ENCODE measurements around the gene PAPPA2. TPM values are rescaled to one million over a fixed set of nuclear protein-coding genes. Genes with fewer than 3 reads are reported as not detected.

The PAPPA2 gene
- total RNA-seq, 2 experiments from 2014 or later: 0.19 TPM; not detected in 1

DNA sequence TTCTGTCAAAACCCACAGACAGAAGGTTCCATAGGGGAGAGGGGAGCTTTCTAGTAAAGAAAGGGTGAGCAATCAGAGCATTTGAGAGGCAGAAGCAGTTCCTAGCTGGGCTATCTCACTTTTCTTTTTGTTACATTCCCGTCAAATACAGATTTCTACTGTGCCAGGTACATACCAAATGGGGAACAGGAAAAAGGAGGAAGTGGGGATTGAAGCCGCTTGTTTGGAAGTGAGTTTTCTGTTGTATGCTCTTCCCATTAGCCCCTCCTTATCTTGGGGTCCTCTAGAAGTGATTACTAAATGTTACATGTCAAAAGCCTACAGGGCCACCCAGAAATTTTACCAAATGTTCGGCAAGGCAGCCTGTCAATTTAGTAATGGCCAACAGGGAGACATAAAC is 116.1 kb downstream of the PAPPA2 start:
- H3K4me3 ChIP-seq (ENCODE audit: low read depth, low read length, poor library complexity, severe bottlenecking): no peak overlapping the region
- H3K4me2 ChIP-seq (ENCODE audit: low read length): no peak overlapping the region
- H2AFZ ChIP-seq (ENCODE audit: low read length): no peak overlapping the region
- intact Hi-C loops (cut with micrococcal nuclease; ENCODE audit: unreplicated experiment): no loop called here
- H3K4me1 ChIP-seq (ENCODE audit: insufficient read depth, low read length, poor library complexity, severe bottlenecking): no peaks in the 10 kb centered on the region
- POLR2A ChIA-PET: interaction anchor here (0.8 kb wide), 1 partner anchor 13 kb away, joined by 3 read pairs; no protein-coding TSS in a partner anchor
- no peak for DNase-seq (ENCODE audit: low spot score)
- no peaks in the 10 kb centered on the region for H3K9me2 ChIP-seq (ENCODE audit: insufficient read depth, low read length)
- H3K36me3 ChIP-seq (ENCODE audit: insufficient read depth, low read length): no peaks in the 10 kb centered on the region
- H3K79me2 ChIP-seq (ENCODE audit: insufficient read depth, low read depth, low read length): no peaks in the 10 kb centered on the region
- TF ChIP-seq EZH2phosphoT487 (IDR thresholded peaks at IDR 0.05; ENCODE audit: borderline replicate concordance, low read depth, low read length): no peak
- TF ChIP-seq, protein P1, sequence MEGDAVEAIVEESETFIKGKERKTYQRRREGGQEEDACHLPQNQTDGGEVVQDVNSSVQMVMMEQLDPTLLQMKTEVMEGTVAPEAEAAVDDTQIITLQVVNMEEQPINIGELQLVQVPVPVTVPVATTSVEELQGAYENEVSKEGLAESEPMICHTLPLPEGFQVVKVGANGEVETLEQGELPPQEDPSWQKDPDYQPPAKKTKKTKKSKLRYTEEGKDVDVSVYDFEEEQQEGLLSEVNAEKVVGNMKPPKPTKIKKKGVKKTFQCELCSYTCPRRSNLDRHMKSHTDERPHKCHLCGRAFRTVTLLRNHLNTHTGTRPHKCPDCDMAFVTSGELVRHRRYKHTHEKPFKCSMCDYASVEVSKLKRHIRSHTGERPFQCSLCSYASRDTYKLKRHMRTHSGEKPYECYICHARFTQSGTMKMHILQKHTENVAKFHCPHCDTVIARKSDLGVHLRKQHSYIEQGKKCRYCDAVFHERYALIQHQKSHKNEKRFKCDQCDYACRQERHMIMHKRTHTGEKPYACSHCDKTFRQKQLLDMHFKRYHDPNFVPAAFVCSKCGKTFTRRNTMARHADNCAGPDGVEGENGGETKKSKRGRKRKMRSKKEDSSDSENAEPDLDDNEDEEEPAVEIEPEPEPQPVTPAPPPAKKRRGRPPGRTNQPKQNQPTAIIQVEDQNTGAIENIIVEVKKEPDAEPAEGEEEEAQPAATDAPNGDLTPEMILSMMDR (conservative IDR thresholded peaks at IDR 0.05; ENCODE audit: low read length): no peak
- H4K20me1 ChIP-seq (ENCODE audit: insufficient read depth, low read length): no peaks in the 10 kb centered on the region
- H3K9me3 ChIP-seq (ENCODE audit: low read length): no peaks in the 10 kb centered on the region
- H3K27ac ChIP-seq (ENCODE audit: low read depth, low read length, poor library complexity, severe bottlenecking): no peak overlapping the region
- no TSS peak for BruUV-seq (replicated peaks)
- CTCF ChIA-PET (ENCODE audit: unreplicated experiment): no interaction called here

GRCh38 chr1:176595217-176595616 is 132.2 kb downstream of the PAPPA2 start:
- CTCF ChIA-PET (ENCODE audit: unreplicated experiment): no interaction called here
- Histone ChIP-seq H3K9me3 (ENCODE audit: low read length) (no peaks in the 10 kb centered on the region), H3K79me2 (ENCODE audit: insufficient read depth, low read depth, low read length) (no peaks in the 10 kb centered on the region), H3K9me2 (ENCODE audit: insufficient read depth, low read length) (no peaks in the 10 kb centered on the region), H3K4me2 (ENCODE audit: low read length) (no peak overlapping the region), H2AFZ (ENCODE audit: low read length) (no peak overlapping the region), H3K4me3 (ENCODE audit: low read depth, low read length, poor library complexity, severe bottlenecking) (no peak overlapping the region), H3K27ac (ENCODE audit: low read depth, low read length, poor library complexity, severe bottlenecking) (no peak overlapping the region), H4K20me1 (ENCODE audit: insufficient read depth, low read length) (no peaks in the 10 kb centered on the region), H3K36me3 (ENCODE audit: insufficient read depth, low read length) (no peaks in the 10 kb centered on the region), H3K4me1 (ENCODE audit: insufficient read depth, low read length, poor library complexity, severe bottlenecking) (no peaks in the 10 kb centered on the region)
- no TSS peak for BruUV-seq (replicated peaks)
- intact Hi-C loops (cut with micrococcal nuclease; ENCODE audit: unreplicated experiment): no loop called here
- DNase-seq (ENCODE audit: low spot score): no peak
- no peak for TF ChIP-seq EZH2phosphoT487 (IDR thresholded peaks at IDR 0.05; ENCODE audit: borderline replicate concordance, low read depth, low read length)
- TF ChIP-seq, protein P1 (conservative IDR thresholded peaks at IDR 0.05; ENCODE audit: low read length): no peak
- POLR2A ChIA-PET: no interaction called here

DNA sequence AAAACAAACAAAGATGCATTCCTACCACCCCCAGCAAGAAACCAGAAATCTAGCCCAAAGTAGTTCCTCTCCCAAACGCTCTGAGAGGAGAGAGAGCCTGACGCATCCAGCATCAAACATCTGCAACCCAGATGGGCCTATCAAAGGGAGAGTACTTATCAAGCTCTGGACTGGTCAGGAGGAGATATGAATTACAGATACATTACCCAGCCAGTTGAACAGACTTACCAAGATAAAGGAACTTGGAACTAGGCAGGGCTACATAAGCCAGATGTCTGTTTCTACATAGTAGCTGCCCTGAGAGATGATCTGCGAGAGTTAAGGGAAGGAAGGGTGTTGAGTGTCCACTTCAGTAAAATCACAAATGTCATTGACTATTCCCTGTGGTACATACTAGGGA is 138.4 kb downstream of the PAPPA2 start:
- no peaks in the 10 kb centered on the region for H3K9me2 ChIP-seq (ENCODE audit: insufficient read depth, low read length)
- H3K9me3 ChIP-seq (ENCODE audit: low read length): no peaks in the 10 kb centered on the region
- no TSS peak for BruUV-seq (replicated peaks)
- no peak for DNase-seq (ENCODE audit: low spot score)
- no peak overlapping the region for H3K27ac ChIP-seq (ENCODE audit: low read depth, low read length, poor library complexity, severe bottlenecking)
- H2AFZ ChIP-seq (ENCODE audit: low read length): no peak overlapping the region
- intact Hi-C loops (cut with micrococcal nuclease; ENCODE audit: unreplicated experiment): no loop called here
- H3K4me3 ChIP-seq (ENCODE audit: low read depth, low read length, poor library complexity, severe bottlenecking): no peak overlapping the region
- H4K20me1 ChIP-seq (ENCODE audit: insufficient read depth, low read length): no peaks in the 10 kb centered on the region
- no peak overlapping the region for H3K4me2 ChIP-seq (ENCODE audit: low read length)
- H3K4me1 ChIP-seq (ENCODE audit: insufficient read depth, low read length, poor library complexity, severe bottlenecking): no peaks in the 10 kb centered on the region
- H3K36me3 ChIP-seq (ENCODE audit: insufficient read depth, low read length): no peaks in the 10 kb centered on the region
- TF ChIP-seq, protein P1 (conservative IDR thresholded peaks at IDR 0.05; ENCODE audit: low read length): no peak
- H3K79me2 ChIP-seq (ENCODE audit: insufficient read depth, low read depth, low read length): no peaks in the 10 kb centered on the region
- ChIA-PET CTCF (ENCODE audit: unreplicated experiment) (no interaction called here), POLR2A (no interaction called here)

Measured in OCI-LY7 (cell line).